ENCODE results near the gene AIFM2. TPM values are rescaled to one million over a fixed set of nuclear protein-coding genes. Genes with fewer than 3 reads are reported as not detected.

The AIFM2 gene
- total and polyA plus RNA-seq, 2 donors (not counting 3 experiments of a cell fraction or from before 2014, with no cell fraction given): 6.9 to 8.7 TPM

GRCh38 chr10:70092389-70092718, 40.3 kb downstream of the AIFM2 start:
- dilution Hi-C loops (cut with MboI; ENCODE audit: extremely low pct_ligation_motif_present, low sequenced_read_pairs): no loop called here
- H2AFZ ChIP-seq (ENCODE audit: low read depth, low read length): no peak overlapping the region
- no peak for DNase-seq (ENCODE audit: low read depth, low spot score)
- H3K9me3 ChIP-seq (replicated peaks; ENCODE audit: control insufficient read depth, insufficient read depth, low read length): no peaks in the 10 kb centered on the region
- H3K9ac ChIP-seq (replicated peaks; ENCODE audit: extremely low read depth, insufficient read depth, low read length): no peak overlapping the region
- H3K9me1 ChIP-seq (replicated peaks; ENCODE audit: control insufficient read depth, extremely low read depth, insufficient read depth, low read length): no peaks in the 10 kb centered on the region
- no peak for FAIRE-seq
- intact Hi-C loops (cut with micrococcal nuclease): no loop called here
- TF ChIP-seq EZH2 (IDR thresholded peaks at IDR 0.05; ENCODE audit: borderline replicate concordance, low read depth, low read length, severe bottlenecking) (no peak), POLR2AphosphoS5 (IDR thresholded peaks at IDR 0.05; ENCODE audit: insufficient read depth, low read depth, low read length) (no peak), MYC (IDR thresholded peaks at IDR 0.05; ENCODE audit: low read depth, low read length) (no peak)
- no peaks in the 10 kb centered on the region for H3K79me2 ChIP-seq (ENCODE audit: control insufficient read depth, insufficient read depth, low read length)
- H4K20me1 ChIP-seq (replicated peaks; ENCODE audit: control insufficient read depth, extremely low read depth, insufficient read depth, low read length): no peaks in the 10 kb centered on the region
- no peaks in the 10 kb centered on the region for H3K4me1 ChIP-seq (ENCODE audit: control insufficient read depth, extremely low read depth, insufficient read depth, low read length)
- POLR2A ChIA-PET: interaction anchor here (0.6 kb wide), 1 partner anchor 54 kb away, joined by 3 read pairs; the partner anchor contains the start of gene TYSND1
- CTCF ChIA-PET: interaction anchor here (1.1 to 4.6 kb wide), 2 partner anchors 15 to 24 kb away, joined by 6 to 30 read pairs; no protein-coding TSS in a partner anchor
- H3K4me2 ChIP-seq (ENCODE audit: insufficient read depth, low read length): no peak overlapping the region
- BruUV-seq (replicated peaks): no TSS peak
- H3K4me3 ChIP-seq (replicated peaks in 1 of 3; ENCODE audit: insufficient read depth in 1 of 3, low read depth in 1 of 3, low read length in 3 of 3): no peak overlapping the region
- H3K27me3 ChIP-seq (ENCODE audit: control insufficient read depth in 2 of 2, insufficient read depth in 2 of 2, low read length in 2 of 2): peaks cover 13 to 38% of the 10 kb centered on the region in 2 experiments
- no peaks in the 10 kb centered on the region for H3K36me3 ChIP-seq (ENCODE audit: control insufficient read depth in 2 of 2, extremely low read depth in 1 of 2, insufficient read depth in 2 of 2, low read length in 2 of 2)
- H3K27ac ChIP-seq (ENCODE audit: insufficient read depth, low read depth, low read length): no peak overlapping the region

GRCh38 chr10:70090951-70091350, 41.7 kb downstream of the AIFM2 start:
- Histone ChIP-seq H3K9me1 (replicated peaks; ENCODE audit: control insufficient read depth, extremely low read depth, insufficient read depth, low read length) (no peaks in the 10 kb centered on the region), H3K9ac (replicated peaks; ENCODE audit: extremely low read depth, insufficient read depth, low read length) (no peak overlapping the region), H3K36me3 (ENCODE audit: control insufficient read depth in 2 of 2, extremely low read depth in 1 of 2, insufficient read depth in 2 of 2, low read length in 2 of 2) (no peaks in the 10 kb centered on the region), H3K27ac (ENCODE audit: insufficient read depth, low read depth, low read length) (no peak overlapping the region), H3K4me3 (replicated peaks in 1 of 3; ENCODE audit: insufficient read depth in 1 of 3, low read depth in 1 of 3, low read length in 3 of 3) (no peak overlapping the region), H3K4me2 (ENCODE audit: insufficient read depth, low read length) (no peak overlapping the region), H4K20me1 (replicated peaks; ENCODE audit: control insufficient read depth, extremely low read depth, insufficient read depth, low read length) (no peaks in the 10 kb centered on the region), H2AFZ (ENCODE audit: low read depth, low read length) (no peak overlapping the region), H3K4me1 (ENCODE audit: control insufficient read depth, extremely low read depth, insufficient read depth, low read length) (no peaks in the 10 kb centered on the region), H3K9me3 (replicated peaks; ENCODE audit: control insufficient read depth, insufficient read depth, low read length) (no peaks in the 10 kb centered on the region), H3K27me3 (ENCODE audit: control insufficient read depth in 2 of 2, insufficient read depth in 2 of 2, low read length in 2 of 2) (peaks cover 15 to 29% of the 10 kb centered on the region in 2 experiments), H3K79me2 (ENCODE audit: control insufficient read depth, insufficient read depth, low read length) (no peaks in the 10 kb centered on the region)
- BruUV-seq (replicated peaks): no TSS peak
- dilution Hi-C loops (cut with MboI; ENCODE audit: extremely low pct_ligation_motif_present, low sequenced_read_pairs) (no loop called here), intact Hi-C loops (cut with micrococcal nuclease) (no loop called here)
- FAIRE-seq (no peak), DNase-seq (ENCODE audit: low read depth, low spot score) (no peak)
- TF ChIP-seq JUN (IDR thresholded peaks at IDR 0.05; ENCODE audit: borderline replicate concordance, insufficient read depth, insufficient read length, low read depth): no peak
- no peak for TF ChIP-seq FOS (IDR thresholded peaks at IDR 0.05; ENCODE audit: borderline replicate concordance, insufficient read depth, low read length)
- TF ChIP-seq POLR2A (IDR thresholded peaks at IDR 0.05; ENCODE audit: low read depth, low read length): no peak
- TF ChIP-seq GATA2 (IDR thresholded peaks at IDR 0.05; ENCODE audit: insufficient read depth, insufficient read length, low read depth, low read length): no peak
- TF ChIP-seq MAX (IDR thresholded peaks at IDR 0.05; ENCODE audit: insufficient read depth, insufficient read length): no peak
- TF ChIP-seq POLR2AphosphoS5 (IDR thresholded peaks at IDR 0.05; ENCODE audit: insufficient read depth, low read depth, low read length): no peak
- no peak for TF ChIP-seq MYC (IDR thresholded peaks at IDR 0.05; ENCODE audit: low read depth, low read length)
- TF ChIP-seq, protein P1, sequence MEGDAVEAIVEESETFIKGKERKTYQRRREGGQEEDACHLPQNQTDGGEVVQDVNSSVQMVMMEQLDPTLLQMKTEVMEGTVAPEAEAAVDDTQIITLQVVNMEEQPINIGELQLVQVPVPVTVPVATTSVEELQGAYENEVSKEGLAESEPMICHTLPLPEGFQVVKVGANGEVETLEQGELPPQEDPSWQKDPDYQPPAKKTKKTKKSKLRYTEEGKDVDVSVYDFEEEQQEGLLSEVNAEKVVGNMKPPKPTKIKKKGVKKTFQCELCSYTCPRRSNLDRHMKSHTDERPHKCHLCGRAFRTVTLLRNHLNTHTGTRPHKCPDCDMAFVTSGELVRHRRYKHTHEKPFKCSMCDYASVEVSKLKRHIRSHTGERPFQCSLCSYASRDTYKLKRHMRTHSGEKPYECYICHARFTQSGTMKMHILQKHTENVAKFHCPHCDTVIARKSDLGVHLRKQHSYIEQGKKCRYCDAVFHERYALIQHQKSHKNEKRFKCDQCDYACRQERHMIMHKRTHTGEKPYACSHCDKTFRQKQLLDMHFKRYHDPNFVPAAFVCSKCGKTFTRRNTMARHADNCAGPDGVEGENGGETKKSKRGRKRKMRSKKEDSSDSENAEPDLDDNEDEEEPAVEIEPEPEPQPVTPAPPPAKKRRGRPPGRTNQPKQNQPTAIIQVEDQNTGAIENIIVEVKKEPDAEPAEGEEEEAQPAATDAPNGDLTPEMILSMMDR (IDR thresholded peaks at IDR 0.05; ENCODE audit: extremely low read depth in 1 of 2, insufficient read depth in 1 of 2, low read depth in 1 of 2, low read length in 2 of 2): no peak
- no peak for TF ChIP-seq EZH2 (IDR thresholded peaks at IDR 0.05; ENCODE audit: borderline replicate concordance, low read depth, low read length, severe bottlenecking)
- CTCF ChIA-PET: no interaction called here
- POLR2A ChIA-PET: no interaction called here

All from endothelial cell of umbilical vein (primary cell).